ENCODE results near the gene TBL1X. TPM values are rescaled to one million over a fixed set of nuclear protein-coding genes. Genes with fewer than 3 reads are reported as not detected.

The TBL1X gene
- total RNA-seq, 2 experiments from 2014 or later: 16.1 to 35.7 TPM

- Histone ChIP-seq H2AFZ (ENCODE audit: low read length) (no peak overlapping the region), H3K36me3 (ENCODE audit: insufficient read depth, low read length) (no peaks in the 10 kb centered on the region), H3K27ac (ENCODE audit: low read depth, low read length, poor library complexity, severe bottlenecking) (no peak overlapping the region), H3K9me2 (ENCODE audit: insufficient read depth, low read length) (no peaks in the 10 kb centered on the region), H3K79me2 (ENCODE audit: insufficient read depth, low read depth, low read length) (no peaks in the 10 kb centered on the region), H3K4me1 (ENCODE audit: insufficient read depth, low read length, poor library complexity, severe bottlenecking) (no peaks in the 10 kb centered on the region), H3K4me3 (ENCODE audit: low read depth, low read length, poor library complexity, severe bottlenecking) (no peak overlapping the region), H3K4me2 (ENCODE audit: low read length) (no peak overlapping the region), H3K9me3 (ENCODE audit: low read length) (no peaks in the 10 kb centered on the region), H4K20me1 (ENCODE audit: insufficient read depth, low read length) (no peaks in the 10 kb centered on the region)
- no peak for TF ChIP-seq EZH2phosphoT487 (IDR thresholded peaks at IDR 0.05; ENCODE audit: borderline replicate concordance, low read depth, low read length)
- TF ChIP-seq, protein P1, sequence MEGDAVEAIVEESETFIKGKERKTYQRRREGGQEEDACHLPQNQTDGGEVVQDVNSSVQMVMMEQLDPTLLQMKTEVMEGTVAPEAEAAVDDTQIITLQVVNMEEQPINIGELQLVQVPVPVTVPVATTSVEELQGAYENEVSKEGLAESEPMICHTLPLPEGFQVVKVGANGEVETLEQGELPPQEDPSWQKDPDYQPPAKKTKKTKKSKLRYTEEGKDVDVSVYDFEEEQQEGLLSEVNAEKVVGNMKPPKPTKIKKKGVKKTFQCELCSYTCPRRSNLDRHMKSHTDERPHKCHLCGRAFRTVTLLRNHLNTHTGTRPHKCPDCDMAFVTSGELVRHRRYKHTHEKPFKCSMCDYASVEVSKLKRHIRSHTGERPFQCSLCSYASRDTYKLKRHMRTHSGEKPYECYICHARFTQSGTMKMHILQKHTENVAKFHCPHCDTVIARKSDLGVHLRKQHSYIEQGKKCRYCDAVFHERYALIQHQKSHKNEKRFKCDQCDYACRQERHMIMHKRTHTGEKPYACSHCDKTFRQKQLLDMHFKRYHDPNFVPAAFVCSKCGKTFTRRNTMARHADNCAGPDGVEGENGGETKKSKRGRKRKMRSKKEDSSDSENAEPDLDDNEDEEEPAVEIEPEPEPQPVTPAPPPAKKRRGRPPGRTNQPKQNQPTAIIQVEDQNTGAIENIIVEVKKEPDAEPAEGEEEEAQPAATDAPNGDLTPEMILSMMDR (conservative IDR thresholded peaks at IDR 0.05; ENCODE audit: low read length): no peak
- intact Hi-C loops (cut with micrococcal nuclease; ENCODE audit: unreplicated experiment): no loop called here
- DNase-seq (ENCODE audit: low spot score): no peak
- CTCF ChIA-PET (ENCODE audit: unreplicated experiment): no interaction called here
- POLR2A ChIA-PET: no interaction called here
- no TSS peak for BruUV-seq (replicated peaks)
Measured at GRCh38 chrX:9488586-9488985, 23.7 kb downstream of the TBL1X start.

DNA sequence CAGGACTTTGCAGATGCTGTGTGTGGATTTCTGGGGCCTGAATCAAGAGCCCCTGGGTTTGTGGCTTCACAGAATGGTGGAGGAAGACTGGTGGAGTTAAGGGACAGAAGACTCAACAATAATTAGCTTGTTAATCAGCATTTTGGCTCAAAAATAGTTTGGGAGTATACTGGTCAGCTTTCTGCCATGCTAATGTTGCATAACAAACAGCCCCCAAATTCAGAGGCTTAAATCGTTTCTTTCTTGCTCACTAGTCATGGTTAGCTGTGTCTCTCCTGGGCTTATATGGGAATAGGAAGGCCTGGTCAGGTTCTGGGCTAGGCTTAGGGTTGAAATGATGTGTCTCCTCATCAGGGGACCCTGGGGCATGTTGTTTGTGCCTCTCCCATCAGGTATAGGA is 24.4 kb downstream of the TBL1X start:
- Histone ChIP-seq H4K20me1 (ENCODE audit: insufficient read depth, low read length) (no peaks in the 10 kb centered on the region), H3K27ac (ENCODE audit: low read depth, low read length, poor library complexity, severe bottlenecking) (no peak overlapping the region), H2AFZ (ENCODE audit: low read length) (no peak overlapping the region), H3K4me2 (ENCODE audit: low read length) (no peak overlapping the region), H3K79me2 (ENCODE audit: insufficient read depth, low read depth, low read length) (no peaks in the 10 kb centered on the region), H3K9me2 (ENCODE audit: insufficient read depth, low read length) (no peaks in the 10 kb centered on the region), H3K4me1 (ENCODE audit: insufficient read depth, low read length, poor library complexity, severe bottlenecking) (no peaks in the 10 kb centered on the region), H3K9me3 (ENCODE audit: low read length) (no peaks in the 10 kb centered on the region), H3K4me3 (ENCODE audit: low read depth, low read length, poor library complexity, severe bottlenecking) (no peak overlapping the region), H3K36me3 (ENCODE audit: insufficient read depth, low read length) (no peaks in the 10 kb centered on the region)
- ChIA-PET CTCF (ENCODE audit: unreplicated experiment) (no interaction called here), POLR2A (no interaction called here)
- TF ChIP-seq EZH2phosphoT487 (IDR thresholded peaks at IDR 0.05; ENCODE audit: borderline replicate concordance, low read depth, low read length): no peak
- TF ChIP-seq, protein P1 (conservative IDR thresholded peaks at IDR 0.05; ENCODE audit: low read length): no peak
- no peak for DNase-seq (ENCODE audit: low spot score)
- BruUV-seq (replicated peaks): no TSS peak
- intact Hi-C loops (cut with micrococcal nuclease; ENCODE audit: unreplicated experiment): no loop called here

DNA sequence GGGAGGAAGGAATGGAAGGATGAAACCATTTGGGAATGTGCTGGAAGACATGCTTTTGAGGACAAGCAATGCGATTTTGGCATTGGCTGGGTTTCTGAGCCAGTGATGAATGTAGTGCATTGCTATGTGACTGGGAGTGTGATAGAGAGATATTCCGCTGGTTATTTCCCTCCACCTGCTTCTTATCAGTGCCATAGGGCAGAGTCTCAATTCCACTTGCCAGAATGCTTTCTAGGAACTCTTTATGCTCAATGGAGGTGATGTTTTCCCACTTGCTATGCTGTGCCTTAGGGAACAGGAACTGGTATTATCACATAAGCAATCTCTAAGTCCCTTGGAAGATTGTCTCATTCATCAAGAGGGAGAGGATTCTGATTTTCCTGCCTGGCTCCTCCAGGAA is 28.0 kb downstream of the TBL1X start:
- Histone ChIP-seq H3K36me3 (ENCODE audit: insufficient read depth, low read length) (no peaks in the 10 kb centered on the region), H3K79me2 (ENCODE audit: insufficient read depth, low read depth, low read length) (no peaks in the 10 kb centered on the region), H3K4me1 (ENCODE audit: insufficient read depth, low read length, poor library complexity, severe bottlenecking) (no peaks in the 10 kb centered on the region), H3K9me2 (ENCODE audit: insufficient read depth, low read length) (no peaks in the 10 kb centered on the region), H3K27ac (ENCODE audit: low read depth, low read length, poor library complexity, severe bottlenecking) (no peak overlapping the region), H3K4me2 (ENCODE audit: low read length) (no peak overlapping the region), H3K9me3 (ENCODE audit: low read length) (no peaks in the 10 kb centered on the region), H2AFZ (ENCODE audit: low read length) (no peak overlapping the region), H3K4me3 (ENCODE audit: low read depth, low read length, poor library complexity, severe bottlenecking) (no peak overlapping the region), H4K20me1 (ENCODE audit: insufficient read depth, low read length) (no peaks in the 10 kb centered on the region)
- ChIA-PET POLR2A (no interaction called here), CTCF (ENCODE audit: unreplicated experiment) (no interaction called here)
- no TSS peak for BruUV-seq (replicated peaks)
- TF ChIP-seq EZH2phosphoT487 (IDR thresholded peaks at IDR 0.05; ENCODE audit: borderline replicate concordance, low read depth, low read length): no peak
- TF ChIP-seq, protein P1 (conservative IDR thresholded peaks at IDR 0.05; ENCODE audit: low read length): no peak
- no peak for DNase-seq (ENCODE audit: low spot score)
- intact Hi-C loops (cut with micrococcal nuclease; ENCODE audit: unreplicated experiment): no loop called here

All from OCI-LY7 (cell line).